Gastroesophageal sphincter (tissue), 4 donors: ENCODE data around the gene PEPD. TPM values are rescaled to one million over a fixed set of nuclear protein-coding genes. Genes with fewer than 3 reads are reported as not detected.
"Not testable (repeated sequence)": the region's sequence is repeated elsewhere in the genome, so short reads cannot be mapped to it uniquely, and the experiment has no call there.

Experiments
- ATAC-seq: fragments of 150-250 bp; one replicate; pipeline ENCODE4 v1.9.1; 2016; ENCODE audit warnings: mild to moderate bottlenecking, moderate library complexity
- H3K27ac ChIP-seq, 4 donors: fragments of 200-600 bp; sonication (generic) in 3 of 4; 1 replicate in 3 of 4; 2 replicates in 1 of 4; pipeline ENCODE4 v1.5.1; 2016 to 2019
- H3K27me3 ChIP-seq: fragments of 200-600 bp; sonication (generic); one replicate; pipeline ENCODE4 v1.5.1; 2019
- H3K36me3 ChIP-seq, 2 donors: fragments of 200-600 bp; sonication (generic); one replicate each; pipeline ENCODE4 v1.5.1; 2019; ENCODE audit warnings: control low read depth in 1 of 2
- H3K4me1 ChIP-seq, 3 donors: fragments of 200-600 bp; sonication (generic); 1 replicate in 2 of 3; 2 replicates in 1 of 3; pipeline ENCODE4 v1.5.1; 2016 to 2019; ENCODE audit warnings: control low read depth in 2 of 3
- H3K4me3 ChIP-seq, 2 donors: fragments of 200-600 bp; sonication (generic); one replicate each; pipeline ENCODE4 v1.5.1; 2019; ENCODE audit warnings: mild to moderate bottlenecking in 1 of 2, moderate library complexity in 1 of 2
- H3K9me3 ChIP-seq, 3 donors: fragments of 200-600 bp; sonication (generic); one replicate each; pipeline ENCODE4 v1.5.1; 2017 to 2019; ENCODE audit warnings: control low read depth in 2 of 3
- EP300 ChIP-seq: sonication (generic); formaldehyde crosslinking; IDR thresholded peaks from one replicate; pipeline ENCODE4 v1.6.1; 2017; ENCODE audit warnings: antibody characterized with exemption, mild to moderate bottlenecking
- POLR2A ChIP-seq, 2 donors: fragments of 450-650 bp; IDR thresholded peaks; one replicate each; pipeline ENCODE4 v1.6.1; 2017; ENCODE audit warnings: antibody characterized with exemption in 2 of 2, mild to moderate bottlenecking in 2 of 2, moderate library complexity in 1 of 2
- POLR2AphosphoS5 ChIP-seq: sonication (generic); formaldehyde crosslinking; IDR thresholded peaks from one replicate; pipeline ENCODE4 v1.6.1; 2017; ENCODE audit warnings: antibody characterized with exemption
- WGBS, 2 donors: methylation state at CpG; one replicate each; pipeline ENCODE4 v1.1.5; 2018; ENCODE audit warnings: low coverage in 1 of 2; 5-methylcytosine and 5-hydroxymethylcytosine counted together
- total RNA-seq, 4 donors: library from RNA; depleted of rRNA; stranded (reverse); fragments of >200 nt; gene quantifications; one replicate each; pipeline ENCODE4 v1.1.0, GENCODE V29; 2016
- TF ChIP-seq, protein P1 (sequence below), 4 experiments: fragments of 200-600 bp in 2 of 4; fragments of 450-650 bp in 2 of 4; sonication (generic) in 1 of 4; IDR thresholded peaks; one replicate each; pipeline ENCODE4 v1.5.1; 2017 to 2019; ENCODE audit warnings: antibody characterized with exemption in 4 of 4, mild to moderate bottlenecking in 2 of 4, moderate library complexity in 2 of 4

PEPD gene
- total RNA-seq, 4 donors from 2014 or later: 61.3 to 77.7 (median 69.6) TPM

DNA sequence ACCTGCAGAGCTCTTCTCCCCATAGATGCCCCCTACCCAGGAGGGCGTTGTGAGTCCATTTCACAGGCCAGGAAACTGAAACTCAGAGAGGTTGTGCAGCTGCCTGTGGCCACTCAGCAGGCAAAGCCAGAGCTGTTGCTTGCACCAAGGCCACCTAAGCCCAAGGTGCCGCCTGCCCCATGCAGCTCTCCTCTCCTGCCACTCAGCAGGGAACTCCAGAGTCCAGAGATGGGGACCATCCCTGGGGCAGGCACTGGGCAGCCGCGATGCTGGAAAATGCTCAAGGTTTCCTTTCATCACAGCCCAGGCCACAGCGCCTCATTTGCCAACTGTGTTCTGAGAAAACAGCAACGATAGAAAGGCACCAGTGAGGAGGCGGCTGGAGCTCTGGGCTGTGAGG lies 41.0 kb upstream of the PEPD start:
- ATAC-seq: no peak
- H3K27me3 ChIP-seq: peaks cover 67% of the 10 kb centered on the region

DNA sequence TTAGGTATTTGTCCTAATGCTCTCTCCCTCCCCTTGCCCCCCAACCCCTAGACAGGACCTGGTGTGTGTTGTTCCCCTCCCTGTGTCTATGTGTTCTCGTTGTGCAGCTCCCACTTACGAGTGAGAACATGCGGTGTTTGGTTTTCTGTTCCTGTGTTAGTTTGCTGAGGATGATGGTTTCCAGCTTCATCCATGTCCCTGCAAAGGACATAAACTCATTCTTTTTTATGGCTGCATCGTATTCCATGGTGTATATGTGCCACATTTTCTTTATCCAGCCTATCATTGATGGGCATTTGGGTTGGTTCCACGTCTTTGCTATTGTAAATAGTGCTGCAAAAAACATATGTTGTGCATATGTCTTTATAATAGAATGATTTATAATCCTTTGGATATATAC lies 40.1 kb upstream of the PEPD start:
- WGBS, 2 donors: 82 to 83% methylated on average over 5 of the region's 5 CpGs

More for the DNA sequence above, 41.0 kb upstream of the PEPD start:
- no peaks in the 10 kb centered on the region for H3K9me3 ChIP-seq
- H3K4me1 ChIP-seq: no peaks in the 10 kb centered on the region
- TF ChIP-seq, protein P1, sequence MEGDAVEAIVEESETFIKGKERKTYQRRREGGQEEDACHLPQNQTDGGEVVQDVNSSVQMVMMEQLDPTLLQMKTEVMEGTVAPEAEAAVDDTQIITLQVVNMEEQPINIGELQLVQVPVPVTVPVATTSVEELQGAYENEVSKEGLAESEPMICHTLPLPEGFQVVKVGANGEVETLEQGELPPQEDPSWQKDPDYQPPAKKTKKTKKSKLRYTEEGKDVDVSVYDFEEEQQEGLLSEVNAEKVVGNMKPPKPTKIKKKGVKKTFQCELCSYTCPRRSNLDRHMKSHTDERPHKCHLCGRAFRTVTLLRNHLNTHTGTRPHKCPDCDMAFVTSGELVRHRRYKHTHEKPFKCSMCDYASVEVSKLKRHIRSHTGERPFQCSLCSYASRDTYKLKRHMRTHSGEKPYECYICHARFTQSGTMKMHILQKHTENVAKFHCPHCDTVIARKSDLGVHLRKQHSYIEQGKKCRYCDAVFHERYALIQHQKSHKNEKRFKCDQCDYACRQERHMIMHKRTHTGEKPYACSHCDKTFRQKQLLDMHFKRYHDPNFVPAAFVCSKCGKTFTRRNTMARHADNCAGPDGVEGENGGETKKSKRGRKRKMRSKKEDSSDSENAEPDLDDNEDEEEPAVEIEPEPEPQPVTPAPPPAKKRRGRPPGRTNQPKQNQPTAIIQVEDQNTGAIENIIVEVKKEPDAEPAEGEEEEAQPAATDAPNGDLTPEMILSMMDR (IDR thresholded peaks at IDR 0.05): no peak
- no peak for TF ChIP-seq POLR2A (IDR thresholded peaks at IDR 0.05)
- H3K36me3 ChIP-seq: no peaks in the 10 kb centered on the region
- 77% methylated on average over 3 of the region's 7 CpGs; no CpG with 5 or more reads in 1 of the 2 donors for WGBS, 2 donors
- no peak overlapping the region for H3K4me3 ChIP-seq
- no peak overlapping the region for H3K27ac ChIP-seq

DNA sequence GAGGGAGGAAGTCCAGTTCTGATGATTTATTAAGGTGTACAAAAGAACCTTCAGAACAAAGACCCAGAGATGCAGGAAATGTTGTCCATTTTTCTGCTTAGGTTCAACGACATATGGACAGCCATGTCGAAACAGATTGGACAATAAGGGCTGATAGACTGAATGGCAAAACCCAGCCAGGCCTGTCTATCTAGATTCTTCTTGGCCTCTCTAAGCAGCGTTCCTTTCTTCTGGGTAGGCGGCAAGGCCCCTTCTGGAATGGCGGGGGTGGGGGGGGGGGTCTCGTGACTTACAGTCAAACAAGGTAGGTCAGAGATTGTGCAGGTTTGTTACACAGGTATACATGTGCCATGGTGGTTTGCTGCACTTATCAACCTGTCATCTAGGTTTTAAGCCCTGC lies 39.7 kb upstream of the PEPD start:
- H3K36me3 ChIP-seq: no peaks in the 10 kb centered on the region
- WGBS, 2 donors: 81 to 90% methylated on average over 3 to 4 of the region's 6 CpGs
- H3K9me3 ChIP-seq: no peaks in the 10 kb centered on the region
- ATAC-seq: no peak
- no peak for TF ChIP-seq POLR2A (IDR thresholded peaks at IDR 0.05)
- no peak for TF ChIP-seq POLR2AphosphoS5
- TF ChIP-seq, protein P1 (IDR thresholded peaks at IDR 0.05): no peak
- no peak for TF ChIP-seq EP300
- no peak overlapping the region for H3K4me3 ChIP-seq
- peaks cover 61% of the 10 kb centered on the region for H3K27me3 ChIP-seq
- no peaks in the 10 kb centered on the region for H3K4me1 ChIP-seq
- no peak overlapping the region for H3K27ac ChIP-seq

More for the DNA sequence above, 40.1 kb upstream of the PEPD start:
- not testable (repeated sequence) for H3K9me3 ChIP-seq, H3K36me3 ChIP-seq, H3K4me3 ChIP-seq, ATAC-seq, H3K4me1 ChIP-seq, H3K27ac ChIP-seq
- peaks cover 61% of the 10 kb centered on the region for H3K27me3 ChIP-seq

DNA sequence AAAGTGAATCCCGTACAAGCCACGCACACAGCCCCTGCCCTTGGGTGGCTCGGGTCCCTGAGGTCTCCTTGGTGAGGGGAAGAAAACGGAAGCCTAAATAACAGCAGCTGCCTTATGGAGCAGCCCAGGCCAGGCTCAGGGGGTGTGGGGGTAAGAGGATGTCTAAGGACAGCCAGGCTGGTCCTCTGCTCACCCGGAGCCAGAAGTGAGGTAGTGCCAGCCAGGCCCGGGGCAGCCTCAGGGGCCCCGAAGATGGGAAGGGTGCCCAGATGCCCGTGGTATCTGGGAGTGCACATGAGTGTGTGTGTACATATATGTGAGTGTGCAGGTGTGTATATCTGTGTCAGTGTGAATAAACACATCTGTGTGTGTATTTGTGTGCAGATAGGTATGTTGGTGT lies 38.4 kb upstream of the PEPD start:
- WGBS, 2 donors: 92% methylated on average over 4 of the region's 8 CpGs; no CpG with 5 or more reads in 1 of the 2 donors
- H3K27me3 ChIP-seq: peaks cover 59% of the 10 kb centered on the region

GRCh38 chr19:33558856-33559255 lies 37.3 kb upstream of the PEPD start:
- Histone ChIP-seq H3K36me3 (no peaks in the 10 kb centered on the region), H3K27me3 (peaks cover 48% of the 10 kb centered on the region), H3K4me3 (no peak overlapping the region), H3K27ac (no peak overlapping the region), H3K4me1 (no peaks in the 10 kb centered on the region), H3K9me3 (no peaks in the 10 kb centered on the region)
- WGBS, 2 donors: 42% methylated on average over 8 of the region's 9 CpGs; no CpG with 5 or more reads in 1 of the 2 donors
- no peak for ATAC-seq
- no peak for TF ChIP-seq EP300
- TF ChIP-seq, protein P1 (IDR thresholded peaks at IDR 0.05): no peak
- no peak for TF ChIP-seq POLR2A (IDR thresholded peaks at IDR 0.05)
- TF ChIP-seq POLR2AphosphoS5: no peak

More for the DNA sequence above, 38.4 kb upstream of the PEPD start:
- Histone ChIP-seq H3K27ac (no peak overlapping the region), H3K36me3 (no peaks in the 10 kb centered on the region), H3K4me1 (no peaks in the 10 kb centered on the region), H3K4me3 (no peak overlapping the region), H3K9me3 (no peaks in the 10 kb centered on the region)
- no peak for ATAC-seq
- TF ChIP-seq POLR2A (IDR thresholded peaks at IDR 0.05) (no peak), POLR2AphosphoS5 (no peak), EP300 (no peak)
- TF ChIP-seq, protein P1 (IDR thresholded peaks at IDR 0.05): no peak
